Uterus (tissue), 2 donors: ENCODE results near the gene PSORS1C1.

Source experiments
- POLR2A ChIP-seq, 2 donors: fragments of 450-650 bp; IDR thresholded peaks; one replicate each; pipeline ENCODE4 v1.6.1; 2016; ENCODE audit warnings: antibody characterized with exemption in 2 of 2, mild to moderate bottlenecking in 1 of 2, moderate library complexity in 1 of 2
- TF ChIP-seq, protein P1 (sequence below), 4 experiments: fragments of 200-600 bp in 2 of 4; fragments of 450-650 bp in 2 of 4; sonication (generic) in 2 of 4; IDR thresholded peaks; one replicate each; pipeline ENCODE4 v1.5.1; 2016 to 2019; ENCODE audit warnings: antibody characterized with exemption in 4 of 4, mild to moderate bottlenecking in 2 of 4, moderate library complexity in 1 of 4

DNA sequence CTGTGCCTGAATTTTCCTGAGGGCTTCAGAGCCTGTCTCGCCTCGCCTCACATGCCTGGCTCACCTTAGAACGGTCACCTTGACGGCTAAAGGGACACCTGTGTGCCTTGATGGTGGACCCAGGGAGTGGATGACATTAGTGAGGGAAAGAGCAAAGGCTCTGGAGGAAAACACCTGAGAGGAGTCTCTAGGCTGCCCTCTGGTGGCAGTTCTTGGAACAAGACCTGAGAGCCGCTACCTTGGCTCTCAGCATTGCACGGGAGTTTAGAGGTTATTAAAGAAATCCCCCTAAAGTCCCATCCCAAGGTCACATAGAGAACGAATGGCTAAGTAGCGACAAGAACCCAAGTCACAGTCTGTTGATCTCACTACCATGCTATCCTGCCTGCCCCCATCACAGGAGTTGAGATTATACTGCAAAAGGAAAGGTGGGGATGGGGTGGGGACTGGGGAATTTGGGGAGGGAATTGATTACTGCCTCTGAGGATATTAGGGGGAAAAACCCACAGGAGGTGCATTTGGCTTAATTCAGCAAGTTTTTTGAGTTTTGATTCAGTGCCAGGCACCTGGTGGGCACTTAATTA is 13.6 kb downstream of the PSORS1C1 start:
- TF ChIP-seq, protein P1, sequence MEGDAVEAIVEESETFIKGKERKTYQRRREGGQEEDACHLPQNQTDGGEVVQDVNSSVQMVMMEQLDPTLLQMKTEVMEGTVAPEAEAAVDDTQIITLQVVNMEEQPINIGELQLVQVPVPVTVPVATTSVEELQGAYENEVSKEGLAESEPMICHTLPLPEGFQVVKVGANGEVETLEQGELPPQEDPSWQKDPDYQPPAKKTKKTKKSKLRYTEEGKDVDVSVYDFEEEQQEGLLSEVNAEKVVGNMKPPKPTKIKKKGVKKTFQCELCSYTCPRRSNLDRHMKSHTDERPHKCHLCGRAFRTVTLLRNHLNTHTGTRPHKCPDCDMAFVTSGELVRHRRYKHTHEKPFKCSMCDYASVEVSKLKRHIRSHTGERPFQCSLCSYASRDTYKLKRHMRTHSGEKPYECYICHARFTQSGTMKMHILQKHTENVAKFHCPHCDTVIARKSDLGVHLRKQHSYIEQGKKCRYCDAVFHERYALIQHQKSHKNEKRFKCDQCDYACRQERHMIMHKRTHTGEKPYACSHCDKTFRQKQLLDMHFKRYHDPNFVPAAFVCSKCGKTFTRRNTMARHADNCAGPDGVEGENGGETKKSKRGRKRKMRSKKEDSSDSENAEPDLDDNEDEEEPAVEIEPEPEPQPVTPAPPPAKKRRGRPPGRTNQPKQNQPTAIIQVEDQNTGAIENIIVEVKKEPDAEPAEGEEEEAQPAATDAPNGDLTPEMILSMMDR (IDR thresholded peaks at IDR 0.05): peak; percentile 62 to 84 (median 75)
- no peak for TF ChIP-seq POLR2A (IDR thresholded peaks at IDR 0.05)
